Measurements from ENCODE around the gene GREB1L.
"Not testable (repeated sequence)": the region's sequence is repeated elsewhere in the genome, so short reads cannot be mapped to it uniquely, and the experiment has no call there.

GREB1L gene

DNA sequence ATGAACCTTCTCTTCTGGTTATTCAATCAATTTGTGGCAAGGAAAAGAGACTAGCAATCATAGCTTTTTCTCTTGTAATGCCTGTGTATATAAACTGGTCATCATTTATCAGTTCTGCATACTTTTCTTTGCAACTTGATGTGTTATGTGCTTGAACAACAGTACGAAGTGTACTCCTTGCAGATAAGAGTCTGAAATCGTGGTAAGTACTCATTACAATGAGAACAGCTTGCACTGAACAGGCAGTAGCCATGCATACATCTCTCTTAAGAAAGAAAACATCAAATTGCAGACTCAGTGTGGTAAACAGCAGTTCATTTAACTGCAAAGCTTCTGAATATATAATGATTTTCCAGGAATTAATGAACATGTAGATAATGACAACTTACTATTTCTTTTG, 64.3 kb downstream of the GREB1L start:
- H3K27ac ChIP-seq = no peak overlapping the region

DNA sequence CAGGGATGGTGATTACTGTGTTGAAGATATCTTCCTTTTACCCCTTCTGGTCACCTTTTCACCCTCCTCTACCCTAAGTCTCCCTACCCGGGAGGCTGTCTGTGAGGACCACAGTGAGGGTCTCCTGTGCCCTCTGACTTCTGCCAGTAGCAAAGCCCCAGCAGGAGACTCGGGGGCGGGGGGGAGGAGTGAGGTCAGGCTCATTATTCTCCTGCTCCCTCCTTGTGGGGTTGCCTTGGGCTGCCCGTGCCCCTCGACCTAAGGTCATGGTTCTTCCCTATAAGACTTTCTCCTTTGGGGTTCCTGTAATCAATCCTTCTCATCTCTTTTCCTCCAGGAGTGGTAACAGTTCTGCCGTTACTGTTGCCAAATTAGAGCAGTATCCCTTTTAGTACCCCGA, 65.5 kb downstream of the GREB1L start:
- no peak overlapping the region for H3K27ac ChIP-seq

More for the DNA sequence above, 64.3 kb downstream of the GREB1L start:
- TF ChIP-seq, protein P1, sequence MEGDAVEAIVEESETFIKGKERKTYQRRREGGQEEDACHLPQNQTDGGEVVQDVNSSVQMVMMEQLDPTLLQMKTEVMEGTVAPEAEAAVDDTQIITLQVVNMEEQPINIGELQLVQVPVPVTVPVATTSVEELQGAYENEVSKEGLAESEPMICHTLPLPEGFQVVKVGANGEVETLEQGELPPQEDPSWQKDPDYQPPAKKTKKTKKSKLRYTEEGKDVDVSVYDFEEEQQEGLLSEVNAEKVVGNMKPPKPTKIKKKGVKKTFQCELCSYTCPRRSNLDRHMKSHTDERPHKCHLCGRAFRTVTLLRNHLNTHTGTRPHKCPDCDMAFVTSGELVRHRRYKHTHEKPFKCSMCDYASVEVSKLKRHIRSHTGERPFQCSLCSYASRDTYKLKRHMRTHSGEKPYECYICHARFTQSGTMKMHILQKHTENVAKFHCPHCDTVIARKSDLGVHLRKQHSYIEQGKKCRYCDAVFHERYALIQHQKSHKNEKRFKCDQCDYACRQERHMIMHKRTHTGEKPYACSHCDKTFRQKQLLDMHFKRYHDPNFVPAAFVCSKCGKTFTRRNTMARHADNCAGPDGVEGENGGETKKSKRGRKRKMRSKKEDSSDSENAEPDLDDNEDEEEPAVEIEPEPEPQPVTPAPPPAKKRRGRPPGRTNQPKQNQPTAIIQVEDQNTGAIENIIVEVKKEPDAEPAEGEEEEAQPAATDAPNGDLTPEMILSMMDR (conservative IDR thresholded peaks at IDR 0.05) = no peak
- no peak for TF ChIP-seq ZFX (IDR thresholded peaks at IDR 0.05)

DNA sequence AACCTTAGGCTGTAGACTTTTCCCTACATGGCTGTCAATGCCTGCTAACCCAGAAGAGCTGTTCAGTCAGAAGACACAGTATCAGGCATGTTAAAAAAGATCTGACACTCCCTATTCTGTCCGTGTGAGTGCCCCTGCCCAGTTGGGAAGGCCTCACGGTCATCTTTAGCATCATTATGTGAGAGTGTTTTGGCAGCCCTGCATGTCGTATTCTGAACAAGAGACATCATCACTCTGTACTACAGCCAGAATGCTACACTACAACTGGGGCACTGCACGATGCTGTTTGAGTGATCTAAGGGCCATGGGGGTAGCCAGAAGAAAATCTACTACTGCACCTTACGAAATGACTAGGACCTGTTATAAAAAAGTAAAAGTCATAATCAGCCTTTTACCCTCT, 67.2 kb downstream of the GREB1L start:
- TF ChIP-seq, protein P1 (conservative IDR thresholded peaks at IDR 0.05) = no peak
- no peak for TF ChIP-seq ZFX (IDR thresholded peaks at IDR 0.05)

More for the DNA sequence above, 65.5 kb downstream of the GREB1L start:
- no peak for TF ChIP-seq ZFX (IDR thresholded peaks at IDR 0.05)
- TF ChIP-seq, protein P1 (conservative IDR thresholded peaks at IDR 0.05) = no peak

GRCh38 chr18:21311980-21312379, 69.9 kb downstream of the GREB1L start:
- not testable (repeated sequence) for H3K27ac ChIP-seq

More for the DNA sequence above, 67.2 kb downstream of the GREB1L start:
- H3K27ac ChIP-seq = no peak overlapping the region

DNA sequence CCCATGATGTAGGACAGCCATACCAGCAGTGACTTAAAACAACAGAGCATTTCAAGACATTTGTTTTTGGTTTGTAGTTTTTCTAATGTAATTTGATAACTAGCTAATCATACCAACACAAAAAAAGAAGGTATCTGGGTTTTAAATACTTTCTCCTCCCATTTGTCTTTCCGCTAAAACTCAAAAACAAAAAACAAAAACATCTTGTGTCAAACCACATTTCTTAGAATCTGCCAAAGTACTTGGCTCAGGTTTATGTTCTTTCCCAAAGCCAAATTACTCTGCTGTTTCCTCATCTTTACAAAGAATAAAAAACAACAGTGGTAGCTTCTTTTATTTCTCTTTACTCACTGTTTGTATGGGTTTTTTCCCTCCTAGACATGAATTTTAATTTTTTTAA, 71.5 kb downstream of the GREB1L start:
- no peak for TF ChIP-seq ZFX (IDR thresholded peaks at IDR 0.05)
- TF ChIP-seq, protein P1 (conservative IDR thresholded peaks at IDR 0.05) = no peak
- H3K27ac ChIP-seq = no peak overlapping the region

GRCh38 chr18:21314724-21315123, 72.7 kb downstream of the GREB1L start:
- H3K27ac ChIP-seq = no peak overlapping the region
- no peak for TF ChIP-seq ZFX (IDR thresholded peaks at IDR 0.05)
- TF ChIP-seq, protein P1 (conservative IDR thresholded peaks at IDR 0.05) = no peak

DNA sequence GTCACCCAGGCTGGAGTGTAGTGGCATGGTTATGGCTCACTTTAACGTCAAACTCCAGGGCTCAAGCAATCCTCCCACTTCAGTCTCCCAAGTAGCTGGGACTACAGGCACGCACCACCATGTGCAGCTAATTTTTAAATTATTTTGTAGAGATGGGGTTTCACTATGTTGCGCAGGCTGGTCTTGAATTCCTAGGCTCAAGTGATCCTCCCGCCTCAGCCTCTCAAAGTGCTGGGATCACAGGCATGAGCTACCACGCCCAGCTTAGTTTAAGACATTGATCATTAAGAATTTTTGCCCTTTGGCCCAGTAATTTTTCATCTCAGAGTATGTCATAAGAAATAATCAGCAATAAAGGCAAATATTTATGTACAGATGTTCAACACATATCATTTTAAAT, 73.1 kb downstream of the GREB1L start:
- not testable (repeated sequence) for H3K27ac ChIP-seq

DNA sequence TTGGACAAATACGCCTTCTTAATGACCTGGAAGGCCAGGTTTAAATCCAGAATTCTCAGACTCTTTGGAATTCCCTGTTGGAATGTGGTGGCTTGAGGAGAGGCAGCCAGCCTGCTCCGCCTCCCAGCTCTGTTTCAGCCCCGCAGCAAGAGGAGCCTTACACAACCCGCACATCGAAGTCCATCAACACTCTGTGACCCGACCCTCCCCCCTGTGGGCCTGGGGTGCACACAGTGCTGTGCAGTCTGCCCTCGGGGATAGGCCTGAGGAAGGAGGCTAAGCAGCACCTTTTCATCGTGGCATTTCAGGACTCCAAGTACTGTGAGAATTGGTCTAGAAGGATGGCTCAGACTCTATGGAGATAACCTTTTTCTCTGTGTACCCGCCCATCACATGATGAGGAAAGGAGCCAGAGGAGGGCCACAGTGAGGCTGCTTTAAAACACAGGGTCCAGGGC, 73.7 kb downstream of the GREB1L start:
- H3K27ac ChIP-seq = no peak overlapping the region
- no peak for TF ChIP-seq ZFX (IDR thresholded peaks at IDR 0.05)
- TF ChIP-seq, protein P1 (conservative IDR thresholded peaks at IDR 0.05) = no peak
